HG03139 (cell line): ENCODE data around the gene SMAD4.
A peak's percentile ranks its signal among the peaks of the same experiment; 100 is the strongest.

Source experiments
- ATAC-seq: cut with Tn5 transposase; IDR thresholded peaks from one replicate; pipeline ENCODE4 v1.9.1; 2021; ENCODE audit not compliant: unreplicated experiment

SMAD4 gene

DNA sequence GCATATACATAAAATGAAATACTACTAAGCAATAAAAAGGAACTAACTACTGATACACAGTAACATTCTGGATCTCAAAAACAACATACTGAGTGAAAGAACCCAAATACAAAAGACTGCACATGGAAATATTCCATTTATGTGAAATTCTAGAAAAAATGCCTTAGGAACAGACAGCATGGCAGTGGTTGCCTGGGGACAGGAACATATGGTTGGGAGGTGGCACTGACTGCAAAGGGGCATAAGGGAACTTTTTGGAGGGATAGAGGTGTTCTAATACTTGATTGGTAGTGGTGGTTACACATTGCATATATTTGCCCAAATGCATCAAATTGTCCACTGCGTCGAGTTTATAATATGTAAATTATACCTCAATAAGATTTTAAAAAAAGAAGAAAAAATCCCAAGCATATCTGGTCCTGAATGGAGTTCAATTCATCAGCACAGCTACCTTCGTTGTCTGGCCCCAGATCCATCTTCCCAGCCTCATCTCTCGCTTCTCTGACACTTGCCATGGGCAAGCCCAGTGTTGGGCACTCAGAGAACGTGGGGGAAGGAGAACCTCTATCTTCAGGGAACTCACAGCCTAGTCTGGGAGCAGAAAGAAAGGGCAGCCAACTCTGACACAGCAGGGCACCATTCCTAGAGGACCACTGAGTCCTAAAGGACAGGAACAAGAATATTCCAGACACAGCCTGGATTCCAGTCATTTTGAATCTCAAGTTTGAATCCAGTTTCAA lies 8.6 kb upstream of the SMAD4 start:
- ATAC-seq: no peak

DNA sequence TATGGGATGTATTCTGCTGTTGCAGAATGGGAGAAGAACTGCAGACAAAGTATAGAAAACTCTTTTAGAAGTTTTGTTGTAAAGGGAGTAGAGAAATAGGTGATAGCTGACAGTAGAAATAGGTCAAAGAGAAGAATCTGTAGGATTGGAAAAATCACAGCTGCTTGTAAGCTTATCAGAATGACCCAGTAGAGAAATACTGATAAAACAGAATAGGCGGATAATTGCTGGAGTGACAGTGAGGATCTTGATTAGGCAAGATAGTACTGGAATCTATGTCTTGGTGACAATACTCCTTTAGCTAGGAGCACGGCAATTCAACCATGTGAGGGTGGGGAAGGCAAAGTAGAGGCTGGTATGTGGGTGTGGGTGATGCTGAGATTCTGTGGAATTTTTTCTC lies 4.5 kb upstream of the SMAD4 start:
- ATAC-seq: no peak

DNA sequence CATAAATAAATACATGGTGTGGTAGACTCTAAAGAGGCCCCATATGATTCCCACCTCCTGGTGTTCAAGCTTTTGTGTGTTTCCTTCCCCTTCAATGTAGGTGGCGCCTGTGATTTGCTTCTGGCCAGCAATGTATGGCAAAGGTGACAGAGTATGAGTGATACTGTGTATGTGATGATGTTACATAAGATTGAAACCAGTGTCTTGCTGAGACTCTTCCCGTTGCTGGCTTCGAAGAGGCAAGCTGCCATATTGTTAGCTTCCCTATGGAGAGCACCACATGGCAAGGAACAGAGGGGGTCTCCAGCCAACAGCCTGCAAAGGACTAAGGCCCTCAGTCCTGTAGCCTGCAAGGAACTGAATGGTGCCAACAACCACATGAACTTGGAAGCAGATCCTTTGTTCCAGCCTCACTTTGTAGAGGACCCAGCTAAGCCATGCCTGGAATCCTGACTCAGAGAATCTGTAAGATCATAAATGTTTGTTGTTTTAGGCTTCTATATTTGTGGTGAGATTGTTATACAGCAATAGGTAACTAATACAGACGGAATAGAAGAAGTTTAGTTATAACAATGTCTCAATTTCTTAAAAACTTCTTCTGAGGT lies 1.7 kb upstream of the SMAD4 start:
- no peak for ATAC-seq

DNA sequence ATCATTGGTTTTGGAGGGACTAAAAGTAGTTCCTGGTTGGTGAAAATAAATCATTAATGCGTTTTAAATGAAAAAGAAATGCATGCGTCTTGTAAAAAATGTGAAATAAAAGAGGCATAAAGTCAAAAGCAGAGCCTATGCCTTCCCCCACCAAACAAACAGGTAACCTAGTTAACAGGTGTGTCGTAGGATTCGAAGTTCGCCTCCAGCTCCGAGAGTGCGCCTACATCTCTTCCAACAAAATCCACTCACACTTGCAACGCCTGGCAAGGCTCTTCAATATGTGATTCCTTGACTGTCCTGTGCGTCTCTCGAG lies 677 bp upstream of the SMAD4 start:
- ATAC-seq: no peak

DNA sequence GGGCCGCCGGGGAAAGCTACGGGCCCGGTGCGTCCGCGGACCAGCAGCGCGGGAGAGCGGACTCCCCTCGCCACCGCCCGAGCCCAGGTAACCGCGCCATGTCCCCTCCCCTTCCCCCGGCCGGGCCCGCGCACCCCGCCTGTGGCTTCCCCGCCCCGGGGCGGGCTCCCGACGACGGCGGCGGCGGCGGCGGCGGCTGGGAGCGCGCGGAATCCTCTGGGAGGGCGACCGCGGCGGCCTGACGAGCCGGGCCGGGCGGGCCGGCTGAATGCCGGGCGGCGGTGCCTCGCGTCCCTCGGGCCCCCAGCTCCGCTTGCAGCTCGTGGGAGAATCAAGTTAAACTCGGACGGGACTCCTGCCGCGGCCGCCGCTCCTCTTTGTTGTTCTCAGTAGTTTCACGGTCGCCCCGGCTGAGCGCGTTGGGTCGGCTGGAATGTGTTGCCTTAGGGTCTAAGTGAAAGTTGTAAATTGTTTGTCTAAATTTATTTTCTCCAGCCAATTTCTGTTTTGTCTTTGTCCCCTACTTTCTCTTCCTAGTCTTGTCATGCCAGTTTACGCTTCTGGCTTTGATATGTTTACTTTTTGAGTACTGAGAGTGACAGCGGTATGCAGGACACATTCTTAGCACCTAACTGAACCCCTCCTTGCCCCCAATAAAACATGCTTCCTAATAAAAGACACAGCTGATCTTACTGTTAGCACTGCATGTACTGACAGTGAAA lies 685 bp downstream of the SMAD4 start:
- ATAC-seq: peak; percentile 37

DNA sequence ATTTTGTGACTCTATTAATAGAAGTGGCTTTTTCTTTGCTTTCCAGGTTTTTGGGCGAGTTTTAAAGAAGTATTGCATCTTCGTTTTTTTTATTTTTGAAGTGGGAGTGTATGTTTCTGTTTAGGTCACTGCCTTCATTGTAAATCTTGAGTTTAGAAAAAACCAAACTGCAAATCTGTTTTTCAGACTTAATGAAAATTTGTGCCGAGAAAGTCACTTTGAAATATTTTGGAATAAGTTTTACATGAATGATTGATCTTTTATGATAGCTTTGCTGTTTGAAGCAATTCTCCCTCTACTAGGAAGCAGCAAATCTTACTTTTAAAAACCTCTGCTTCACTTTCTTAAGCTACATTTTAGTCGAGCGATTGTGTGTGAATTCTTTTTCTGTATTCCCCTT lies 2.2 kb downstream of the SMAD4 start:
- no peak for ATAC-seq

DNA sequence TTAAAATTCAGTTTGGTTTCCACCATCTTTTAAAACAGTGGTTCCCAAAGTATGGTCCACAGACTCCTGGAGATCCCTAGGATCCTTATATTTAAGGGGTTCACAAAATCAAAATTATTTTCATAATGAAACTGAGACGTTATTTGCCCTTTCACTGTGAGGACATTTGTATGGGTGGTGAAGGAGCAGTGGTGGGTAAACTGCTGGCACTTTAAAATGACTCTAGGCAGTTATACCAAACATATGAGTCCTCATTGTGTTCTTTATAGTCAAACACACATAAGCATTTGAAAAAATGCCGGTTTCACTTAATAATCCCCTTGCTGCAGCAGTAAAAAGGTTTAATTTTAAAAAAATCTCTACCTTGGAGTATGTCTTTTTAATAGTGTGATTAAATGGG lies 7.2 kb downstream of the SMAD4 start:
- ATAC-seq: no peak

DNA sequence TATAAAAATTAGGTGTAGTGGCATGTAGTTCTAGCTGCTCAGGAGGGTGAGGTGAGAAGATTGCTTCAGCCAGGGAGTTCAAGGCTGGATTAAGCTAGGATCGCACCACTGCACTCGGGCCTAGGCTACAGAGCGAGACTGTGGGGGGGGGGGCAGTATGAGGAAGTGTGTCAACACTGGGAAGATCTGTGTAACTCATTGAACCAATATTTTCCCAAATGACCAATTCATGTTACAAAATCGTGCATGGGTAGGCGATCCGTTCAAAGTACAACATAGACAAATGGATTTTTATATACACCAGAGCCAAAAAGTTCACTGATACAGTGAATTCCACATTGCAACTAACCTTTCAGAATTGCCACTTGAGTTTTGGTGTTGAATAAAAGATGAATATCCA lies 8.1 kb downstream of the SMAD4 start:
- ATAC-seq: no peak

DNA sequence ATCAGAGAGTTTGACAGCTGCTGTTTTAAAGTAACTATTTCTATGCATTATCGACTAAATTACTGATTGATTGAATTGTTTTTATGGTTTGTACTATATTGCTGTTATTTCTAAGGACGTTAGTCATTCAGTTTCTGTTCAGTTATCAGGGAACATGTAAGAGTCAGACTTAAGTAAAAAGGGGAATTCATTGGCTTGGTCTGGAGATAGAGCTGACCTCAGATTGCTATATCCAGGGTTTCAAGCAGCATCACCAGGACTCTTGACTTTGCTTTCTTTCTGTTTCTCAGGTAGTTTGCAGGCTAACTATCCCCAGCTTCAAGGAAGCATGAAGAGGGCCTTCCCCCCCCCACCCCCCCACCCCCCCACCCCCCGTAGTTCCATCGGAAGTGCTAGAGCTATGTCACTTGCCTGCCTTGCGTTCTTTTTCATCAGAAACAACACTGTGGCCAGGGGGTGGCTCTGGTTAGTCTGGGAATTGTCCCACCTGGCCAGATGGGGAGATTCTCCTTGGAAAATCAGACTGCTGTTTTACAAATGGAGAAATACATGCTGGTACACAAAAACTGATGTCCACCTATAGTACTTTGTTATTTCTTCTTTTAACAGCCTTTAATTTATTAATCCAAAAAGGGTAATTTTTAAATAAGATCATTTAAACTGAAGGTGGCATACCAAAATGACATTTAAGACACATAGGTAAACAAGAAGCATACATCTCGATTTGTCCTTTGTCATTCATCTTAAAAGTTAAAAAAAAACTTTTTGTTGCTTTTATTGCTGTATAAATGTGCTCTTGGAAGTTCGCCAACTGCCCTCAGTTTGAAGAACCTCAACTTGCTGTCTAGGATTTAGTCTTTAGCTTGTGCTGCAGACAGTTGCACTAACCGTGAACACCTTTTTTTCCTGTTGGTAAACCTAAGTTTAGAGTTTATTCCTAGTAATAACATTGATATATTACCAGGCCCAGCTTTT lies 9.4 kb downstream of the SMAD4 start:
- ATAC-seq: no peak

DNA sequence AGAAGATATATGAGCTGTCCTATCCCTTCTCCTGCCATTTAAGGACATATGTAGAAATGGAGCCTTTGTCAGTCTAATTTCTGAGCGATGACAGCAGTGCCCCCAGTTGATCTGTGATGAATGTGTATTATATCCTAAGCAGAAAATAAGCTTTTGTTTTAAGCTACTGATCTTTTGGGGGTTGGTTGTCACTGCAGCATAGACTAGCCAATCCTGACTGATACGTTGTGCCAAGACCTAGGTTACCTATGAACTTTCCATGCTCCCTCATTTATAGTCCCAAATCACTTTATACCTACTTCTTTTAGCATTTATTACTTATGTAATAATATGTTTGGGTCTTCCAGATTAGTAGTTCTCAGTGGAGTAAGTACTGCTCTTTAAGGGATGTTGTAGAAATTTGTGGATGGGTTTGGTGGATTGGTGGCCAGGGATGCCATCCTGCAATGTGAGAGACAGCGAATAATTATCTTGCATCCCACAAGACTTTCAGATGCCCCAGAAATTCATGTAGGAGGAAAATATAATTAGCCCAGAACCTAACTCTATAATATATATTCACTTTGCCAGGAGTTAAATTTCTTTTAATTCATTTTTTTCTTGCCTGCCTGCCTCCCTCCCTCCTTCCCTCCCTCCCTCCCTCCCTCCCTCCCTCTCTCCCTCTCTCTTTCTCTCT lies 11.8 kb downstream of the SMAD4 start:
- no peak for ATAC-seq

DNA sequence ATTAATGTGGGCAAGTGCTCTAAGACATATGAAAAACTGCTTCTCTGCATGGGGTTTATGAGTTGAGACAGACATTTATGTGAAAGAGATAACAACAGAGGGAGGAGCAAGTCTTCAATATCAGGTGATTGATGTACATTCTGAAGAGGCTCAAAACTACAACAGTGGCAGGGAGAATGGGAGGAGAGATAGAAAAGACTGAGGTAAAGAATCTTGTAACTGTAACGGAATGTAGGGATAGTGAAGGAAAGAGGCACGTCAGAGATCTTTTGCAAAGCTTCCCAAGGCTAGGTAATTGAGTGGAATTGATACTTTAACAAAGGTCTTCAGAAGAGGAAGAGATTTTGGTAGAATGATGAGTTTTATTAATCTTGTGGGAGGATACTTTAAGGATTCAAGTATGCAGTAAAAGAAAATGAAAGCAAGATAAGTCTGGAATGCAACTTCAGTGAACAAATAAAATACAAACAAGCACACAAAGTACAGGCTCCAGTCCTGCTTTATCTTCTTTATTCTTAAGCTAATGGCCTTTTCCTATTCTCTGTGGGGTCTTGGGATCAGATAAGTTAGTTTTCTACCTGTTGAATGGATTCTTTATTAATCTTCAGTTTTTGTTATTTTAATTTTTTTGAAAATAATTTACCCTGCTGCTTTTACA lies 15.0 kb downstream of the SMAD4 start:
- no peak for ATAC-seq

DNA sequence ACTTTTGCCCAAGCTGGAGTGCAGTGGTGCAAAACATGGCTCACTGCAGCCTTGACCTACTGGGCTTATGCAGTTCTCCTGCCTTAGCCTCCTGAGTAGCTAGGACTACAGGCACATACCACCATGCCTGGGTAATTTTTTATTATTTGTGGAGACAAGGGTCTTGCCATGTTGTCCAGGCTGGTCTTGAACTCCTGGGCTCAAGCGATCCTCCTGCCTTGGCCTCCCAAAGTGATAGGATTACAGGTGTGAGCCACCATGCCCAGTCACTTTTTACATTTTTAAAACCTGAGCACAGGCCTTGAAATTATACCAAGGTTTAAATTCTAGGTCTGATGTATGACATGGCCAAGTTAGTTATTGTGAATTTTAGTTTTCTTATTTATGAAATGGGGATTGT lies 18.2 kb downstream of the SMAD4 start:
- ATAC-seq: no peak

DNA sequence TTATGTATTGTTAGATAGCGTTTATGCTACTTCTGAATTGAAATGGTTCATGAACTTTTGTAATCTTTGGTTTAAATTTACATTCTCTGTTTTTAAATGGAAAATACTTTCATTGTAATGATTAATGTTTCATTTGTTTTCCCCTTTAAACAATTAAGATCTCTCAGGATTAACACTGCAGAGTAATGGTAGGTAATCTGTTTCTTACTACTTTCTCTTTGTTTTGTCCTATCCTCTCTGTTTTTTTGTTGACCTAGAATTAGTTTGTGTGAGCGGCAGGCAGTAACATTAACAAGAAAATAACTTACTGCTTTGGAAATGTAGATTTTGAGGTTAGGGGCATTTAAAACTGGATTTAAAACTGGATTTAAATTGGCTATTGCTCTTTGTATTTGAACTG lies 19.1 kb downstream of the SMAD4 start:
- ATAC-seq: no peak

DNA sequence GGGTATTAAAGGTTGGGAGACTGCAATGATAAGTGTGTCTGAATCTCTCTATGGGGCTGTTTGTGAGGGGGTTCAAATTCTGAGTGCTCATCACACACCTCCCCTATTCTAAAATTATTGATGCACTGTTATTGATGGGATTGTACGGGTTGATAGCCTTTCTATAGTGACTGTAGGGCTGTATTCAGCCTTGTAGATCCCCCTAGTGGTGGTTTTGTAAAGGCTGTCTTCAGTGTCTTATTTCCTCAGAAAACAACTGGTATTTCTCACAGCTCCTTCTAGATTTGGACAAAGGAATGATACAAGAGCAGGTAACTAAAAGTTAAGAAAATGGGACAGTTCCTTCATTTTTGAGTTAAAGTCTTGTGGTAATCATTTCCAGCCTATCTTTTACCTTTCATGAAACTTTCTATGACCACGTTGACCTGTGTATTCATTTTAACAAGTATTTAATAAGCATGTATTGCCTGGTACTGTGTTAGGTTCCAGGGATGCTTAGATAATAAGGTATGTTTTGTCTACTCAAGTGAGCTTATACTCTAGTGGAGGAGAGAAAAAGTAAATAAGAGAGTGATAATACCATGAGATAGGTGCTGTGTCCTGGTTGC lies 21.2 kb downstream of the SMAD4 start:
- ATAC-seq: peak; percentile 72

DNA sequence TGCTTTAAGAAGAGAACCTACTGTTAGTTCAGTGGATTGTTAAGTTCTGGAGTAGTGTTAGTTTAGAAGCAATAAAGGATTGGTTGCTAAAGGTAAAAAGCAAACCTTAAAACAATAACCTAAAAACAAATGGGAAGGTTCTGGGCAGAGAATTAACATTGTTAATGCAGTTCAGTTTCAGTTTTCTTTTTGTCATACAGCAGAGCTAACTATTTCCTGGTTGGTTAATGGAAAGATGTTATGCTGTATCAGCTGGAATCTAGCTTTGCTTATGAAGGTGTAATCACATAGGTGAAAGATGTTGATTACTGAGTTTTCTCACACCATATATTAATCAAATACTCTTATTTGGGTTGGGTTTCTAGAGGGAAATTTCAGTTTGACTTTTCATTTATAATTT lies 23.8 kb downstream of the SMAD4 start:
- ATAC-seq: peak; percentile 55

DNA sequence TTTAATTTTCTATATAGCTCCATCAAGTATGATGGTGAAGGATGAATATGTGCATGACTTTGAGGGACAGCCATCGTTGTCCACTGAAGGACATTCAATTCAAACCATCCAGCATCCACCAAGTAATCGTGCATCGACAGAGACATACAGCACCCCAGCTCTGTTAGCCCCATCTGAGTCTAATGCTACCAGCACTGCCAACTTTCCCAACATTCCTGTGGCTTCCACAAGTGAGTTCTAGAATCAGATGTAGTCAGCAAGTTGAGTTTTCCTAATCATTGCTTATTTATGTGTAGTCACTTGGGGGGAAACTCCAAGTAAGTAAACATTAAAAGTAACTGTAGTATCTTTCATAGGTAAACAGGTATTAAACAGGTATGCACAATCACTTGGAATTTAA lies 24.8 kb downstream of the SMAD4 start:
- no peak for ATAC-seq

DNA sequence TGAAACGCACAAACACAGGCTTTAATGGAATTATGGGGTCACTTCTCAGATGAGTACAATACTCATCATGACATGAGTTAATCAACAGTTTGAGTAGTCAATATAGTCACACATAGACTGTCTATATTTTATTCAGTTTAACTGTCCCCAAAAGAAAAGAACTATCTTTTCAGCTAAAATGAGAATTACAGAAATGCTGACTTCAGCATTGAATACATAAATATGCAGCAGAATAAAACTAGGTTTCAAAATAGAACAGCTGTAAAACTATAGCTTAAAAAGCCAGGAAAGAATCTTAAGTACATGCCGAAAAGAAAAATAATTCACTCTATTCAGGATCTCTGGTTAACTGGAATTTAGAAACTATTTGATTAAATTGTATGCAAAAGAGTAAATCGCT lies 30.0 kb downstream of the SMAD4 start:
- no peak for ATAC-seq

DNA sequence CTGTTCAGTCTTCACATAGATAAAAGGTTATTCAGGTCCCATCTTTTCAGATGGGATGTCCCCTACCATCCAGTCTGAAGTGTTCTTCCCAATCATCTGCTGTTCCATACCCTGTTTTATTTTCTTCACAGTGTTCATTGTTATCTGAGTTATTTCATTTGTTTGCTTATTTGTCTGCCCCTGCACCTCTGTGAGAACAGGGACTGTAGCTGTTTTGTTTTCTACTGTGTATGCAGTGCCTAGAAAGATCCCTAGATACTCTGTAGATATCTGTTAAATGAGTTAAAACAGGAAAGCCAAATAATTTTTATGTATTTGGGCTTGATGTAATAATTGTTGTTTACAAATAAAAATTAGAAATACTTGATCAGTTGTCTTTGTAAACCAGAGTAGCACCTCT lies 34.2 kb downstream of the SMAD4 start:
- ATAC-seq: no peak

DNA sequence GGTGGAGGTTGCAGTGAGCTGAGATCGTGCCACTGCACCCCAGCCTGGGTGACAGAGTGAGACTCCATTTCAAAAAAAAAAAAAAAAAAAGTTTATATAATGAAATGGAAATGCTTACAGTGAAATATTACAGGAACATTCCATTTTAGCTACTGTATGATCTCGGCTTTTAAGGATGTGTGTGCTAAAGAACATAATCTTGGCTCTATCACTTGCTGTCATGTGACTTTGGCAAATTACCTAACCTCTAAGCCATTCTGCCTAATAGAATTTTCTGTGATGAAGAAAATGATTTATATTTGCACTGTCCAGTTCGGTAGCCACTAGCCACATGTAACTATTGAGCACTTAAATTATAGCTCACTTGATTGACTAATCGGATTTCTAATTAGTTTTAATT lies 36.3 kb downstream of the SMAD4 start:
- no peak for ATAC-seq

DNA sequence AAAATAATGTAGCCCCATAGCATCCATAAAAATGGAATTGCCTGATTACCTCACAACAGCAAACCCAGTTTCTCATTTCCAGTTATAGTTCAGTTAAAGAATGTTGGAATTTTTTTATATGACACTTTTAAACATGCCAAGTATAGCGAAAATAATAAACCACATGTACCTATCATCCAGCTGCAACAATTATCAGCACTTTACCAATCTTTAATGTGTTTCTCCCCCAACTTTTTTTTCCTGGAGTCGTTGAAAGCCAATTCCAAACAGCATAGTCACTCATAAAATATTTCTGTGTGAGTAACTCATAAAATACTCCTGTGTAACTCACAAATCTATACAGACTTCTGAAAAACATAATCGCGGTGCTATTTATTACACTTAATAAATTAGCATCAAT lies 38.1 kb downstream of the SMAD4 start:
- ATAC-seq: no peak
